ENCODE data around the gene RUNX2. TPM values are rescaled to one million over a fixed set of nuclear protein-coding genes. Genes with fewer than 3 reads are reported as not detected.

The RUNX2 gene
- total RNA-seq, 4 donors from 2014 or later, result 0.26 to 6.2 (median 2.1) TPM

- TF ChIP-seq POLR2A (IDR thresholded peaks at IDR 0.05), result no peak
- TF ChIP-seq CTCF (IDR thresholded peaks at IDR 0.05), result no peak
- Histone ChIP-seq H3K27me3 (no peaks in the 10 kb centered on the region), H3K4me3 (no peak overlapping the region), H3K9me3 (no peaks in the 10 kb centered on the region), H3K36me3 (no peaks in the 10 kb centered on the region), H3K27ac (no peak overlapping the region), H3K4me1 (no peaks in the 10 kb centered on the region)
- peak; percentile 22 to 31 for DNase-seq
- intact Hi-C loops (cut with DNase I; ENCODE audit: low total_unique reads), result no loop called here
Measured at GRCh38 chr6:45613656-45614055, 285.5 kb downstream of the RUNX2 start.

GRCh38 chr6:45614488-45615285, 286.6 kb downstream of the RUNX2 start:
- H3K27me3 ChIP-seq, result no peaks in the 10 kb centered on the region
- intact Hi-C loops (cut with DNase I; ENCODE audit: low total_unique reads), result no loop called here
- DNase-seq, result no peak
- TF ChIP-seq POLR2A (IDR thresholded peaks at IDR 0.05), result no peak
- no peak for TF ChIP-seq CTCF (IDR thresholded peaks at IDR 0.05)
- no peaks in the 10 kb centered on the region for H3K36me3 ChIP-seq
- H3K9me3 ChIP-seq, result no peaks in the 10 kb centered on the region
- no peak overlapping the region for H3K27ac ChIP-seq
- H3K4me3 ChIP-seq, result no peak overlapping the region
- no peaks in the 10 kb centered on the region for H3K4me1 ChIP-seq

- DNase-seq, result no peak
- Histone ChIP-seq H3K9me3 (no peaks in the 10 kb centered on the region), H3K27ac (no peak overlapping the region), H3K36me3 (no peaks in the 10 kb centered on the region), H3K4me1 (no peaks in the 10 kb centered on the region), H3K27me3 (no peaks in the 10 kb centered on the region), H3K4me3 (no peak overlapping the region)
- TF ChIP-seq POLR2A (IDR thresholded peaks at IDR 0.05) (no peak), CTCF (IDR thresholded peaks at IDR 0.05) (no peak)
- intact Hi-C loops (cut with DNase I; ENCODE audit: low total_unique reads), result no loop called here
Measured at GRCh38 chr6:45616209-45616608, 288.1 kb downstream of the RUNX2 start.

GRCh38 chr6:45617441-45617840, 289.3 kb downstream of the RUNX2 start:
- intact Hi-C loops (cut with DNase I; ENCODE audit: low total_unique reads), result no loop called here

More at GRCh38 chr6:45617441-45617840, 289.3 kb downstream of the RUNX2 start:
- DNase-seq, result no peak
- Histone ChIP-seq H3K27me3 (no peaks in the 10 kb centered on the region), H3K4me3 (no peak overlapping the region), H3K9me3 (no peaks in the 10 kb centered on the region), H3K27ac (no peak overlapping the region), H3K4me1 (no peaks in the 10 kb centered on the region), H3K36me3 (no peaks in the 10 kb centered on the region)
- TF ChIP-seq POLR2A (IDR thresholded peaks at IDR 0.05) (no peak), CTCF (IDR thresholded peaks at IDR 0.05) (no peak)

Measured in uterus (tissue), 4 donors.